GM10847 (cell line): ENCODE results near the gene CDH23.

Source experiments
- POLR2A ChIP-seq: IDR thresholded peaks from 2 replicates; pipeline ENCODE4 v1.6.1; 2011; ENCODE audit not compliant: insufficient read length; ENCODE audit errors: extremely low read depth

The CDH23 gene

GRCh38 chr10:71750124-71750841 is 353.6 kb downstream of the CDH23 start:
- no peak for TF ChIP-seq POLR2A

GRCh38 chr10:71750986-71751385 is 354.3 kb downstream of the CDH23 start:
- no peak for TF ChIP-seq POLR2A

GRCh38 chr10:71751515-71752224 is 354.9 kb downstream of the CDH23 start:
- TF ChIP-seq POLR2A, result no peak

- TF ChIP-seq POLR2A, result no peak
Measured at GRCh38 chr10:71752391-71753090, 355.8 kb downstream of the CDH23 start.

GRCh38 chr10:71753091-71753959 is 356.6 kb downstream of the CDH23 start:
- TF ChIP-seq POLR2A, result no peak

- no peak for TF ChIP-seq POLR2A
Measured at GRCh38 chr10:71753960-71754505, 357.3 kb downstream of the CDH23 start.

GRCh38 chr10:71754562-71754961 is 357.8 kb downstream of the CDH23 start:
- TF ChIP-seq POLR2A, result no peak

GRCh38 chr10:71755179-71755879 is 358.6 kb downstream of the CDH23 start:
- no peak for TF ChIP-seq POLR2A

GRCh38 chr10:71756311-71757191 is 359.8 kb downstream of the CDH23 start:
- TF ChIP-seq POLR2A, result no peak

GRCh38 chr10:71757399-71757922 is 360.7 kb downstream of the CDH23 start:
- TF ChIP-seq POLR2A, result no peak

- no peak for TF ChIP-seq POLR2A
Measured at GRCh38 chr10:71761105-71761511, 364.4 kb downstream of the CDH23 start.

- no peak for TF ChIP-seq POLR2A
Measured at GRCh38 chr10:71761541-71762113, 364.9 kb downstream of the CDH23 start.

- no peak for TF ChIP-seq POLR2A
Measured at GRCh38 chr10:71762324-71762723, 365.6 kb downstream of the CDH23 start.
